ENCODE results near the gene AGPAT1. TPM values are rescaled to one million over a fixed set of nuclear protein-coding genes. Genes with fewer than 3 reads are reported as not detected.

AGPAT1 gene
- total RNA-seq, 2 experiments from 2014 or later, result 24.5 to 28.1 TPM

- Histone ChIP-seq H4K20me1 (ENCODE audit: insufficient read depth, low read length) (no peaks in the 10 kb centered on the region), H3K9me2 (ENCODE audit: insufficient read depth, low read length) (no peaks in the 10 kb centered on the region)
These were observed 40.4 kb upstream of the AGPAT1 start for GRCh38 chr6:32216285-32216684.

GRCh38 chr6:32215617-32216016 lies 39.7 kb upstream of the AGPAT1 start:
- Histone ChIP-seq H3K4me1 (ENCODE audit: insufficient read depth, low read length, poor library complexity, severe bottlenecking) (peaks cover 8% of the 10 kb centered on the region), H3K4me2 (ENCODE audit: low read length) (no peak overlapping the region), H3K36me3 (ENCODE audit: insufficient read depth, low read length) (no peaks in the 10 kb centered on the region), H4K20me1 (ENCODE audit: insufficient read depth, low read length) (no peaks in the 10 kb centered on the region), H3K4me3 (ENCODE audit: low read depth, low read length, poor library complexity, severe bottlenecking) (no peak overlapping the region), H2AFZ (ENCODE audit: low read length) (no peak overlapping the region), H3K27ac (ENCODE audit: low read depth, low read length, poor library complexity, severe bottlenecking) (no peak overlapping the region), H3K9me2 (ENCODE audit: insufficient read depth, low read length) (no peaks in the 10 kb centered on the region), H3K9me3 (ENCODE audit: low read length) (no peaks in the 10 kb centered on the region), H3K79me2 (ENCODE audit: insufficient read depth, low read depth, low read length) (no peaks in the 10 kb centered on the region)
- POLR2A ChIA-PET, result no interaction called here
- no TSS peak for BruUV-seq (replicated peaks)
- CTCF ChIA-PET (ENCODE audit: unreplicated experiment), result no interaction called here
- intact Hi-C loops (cut with micrococcal nuclease; ENCODE audit: unreplicated experiment), result no loop called here
- TF ChIP-seq CTCF (conservative IDR thresholded peaks at IDR 0.05; ENCODE audit: low read length) (no peak), EZH2phosphoT487 (IDR thresholded peaks at IDR 0.05; ENCODE audit: borderline replicate concordance, low read depth, low read length) (no peak)
- DNase-seq (ENCODE audit: low spot score), result no peak

More at GRCh38 chr6:32216285-32216684, 40.4 kb upstream of the AGPAT1 start:
- peaks cover 11% of the 10 kb centered on the region for H3K4me1 ChIP-seq (ENCODE audit: insufficient read depth, low read length, poor library complexity, severe bottlenecking)
- DNase-seq (ENCODE audit: low spot score), result no peak
- H3K79me2 ChIP-seq (ENCODE audit: insufficient read depth, low read depth, low read length), result no peaks in the 10 kb centered on the region
- H3K27ac ChIP-seq (ENCODE audit: low read depth, low read length, poor library complexity, severe bottlenecking), result no peak overlapping the region
- intact Hi-C loops (cut with micrococcal nuclease; ENCODE audit: unreplicated experiment), result no loop called here
- no peak for TF ChIP-seq EZH2phosphoT487 (IDR thresholded peaks at IDR 0.05; ENCODE audit: borderline replicate concordance, low read depth, low read length)
- no peak for TF ChIP-seq CTCF (conservative IDR thresholded peaks at IDR 0.05; ENCODE audit: low read length)
- no peaks in the 10 kb centered on the region for H3K9me3 ChIP-seq (ENCODE audit: low read length)
- POLR2A ChIA-PET, result no interaction called here
- no peak overlapping the region for H3K4me3 ChIP-seq (ENCODE audit: low read depth, low read length, poor library complexity, severe bottlenecking)
- H2AFZ ChIP-seq (ENCODE audit: low read length), result no peak overlapping the region
- CTCF ChIA-PET (ENCODE audit: unreplicated experiment), result no interaction called here
- no peak overlapping the region for H3K4me2 ChIP-seq (ENCODE audit: low read length)
- H3K36me3 ChIP-seq (ENCODE audit: insufficient read depth, low read length), result no peaks in the 10 kb centered on the region
- BruUV-seq (replicated peaks), result no TSS peak

- intact Hi-C loops (cut with micrococcal nuclease; ENCODE audit: unreplicated experiment), result no loop called here
- TF ChIP-seq EZH2phosphoT487 (IDR thresholded peaks at IDR 0.05; ENCODE audit: borderline replicate concordance, low read depth, low read length) (no peak), CTCF (conservative IDR thresholded peaks at IDR 0.05; ENCODE audit: low read length) (no peak)
- no peak overlapping the region for H3K4me2 ChIP-seq (ENCODE audit: low read length)
- peak; percentile 32 for DNase-seq (ENCODE audit: low spot score)
- no peaks in the 10 kb centered on the region for H3K9me2 ChIP-seq (ENCODE audit: insufficient read depth, low read length)
- no peaks in the 10 kb centered on the region for H3K36me3 ChIP-seq (ENCODE audit: insufficient read depth, low read length)
- H3K4me1 ChIP-seq (ENCODE audit: insufficient read depth, low read length, poor library complexity, severe bottlenecking), result peaks cover 8% of the 10 kb centered on the region
- no peaks in the 10 kb centered on the region for H3K9me3 ChIP-seq (ENCODE audit: low read length)
- H4K20me1 ChIP-seq (ENCODE audit: insufficient read depth, low read length), result no peaks in the 10 kb centered on the region
- no peaks in the 10 kb centered on the region for H3K79me2 ChIP-seq (ENCODE audit: insufficient read depth, low read depth, low read length)
- no peak overlapping the region for H3K4me3 ChIP-seq (ENCODE audit: low read depth, low read length, poor library complexity, severe bottlenecking)
- BruUV-seq (replicated peaks), result no TSS peak
- CTCF ChIA-PET (ENCODE audit: unreplicated experiment), result no interaction called here
- POLR2A ChIA-PET, result interaction anchor here (0.8 kb wide), 1 partner anchor 9 kb away, joined by 4 read pairs; no protein-coding TSS in a partner anchor
- H2AFZ ChIP-seq (ENCODE audit: low read length), result no peak overlapping the region
- no peak overlapping the region for H3K27ac ChIP-seq (ENCODE audit: low read depth, low read length, poor library complexity, severe bottlenecking)
These were observed 38.2 kb upstream of the AGPAT1 start for GRCh38 chr6:32214126-32214525.
